GM19099 (cell line): ENCODE measurements around the gene HSPD1.

Experiments used
- POLR2A ChIP-seq: IDR thresholded peaks from 3 replicates; pipeline ENCODE4 v1.6.1; 2011; ENCODE audit warnings: low read depth; ENCODE audit not compliant: insufficient read length; ENCODE audit errors: extremely low read depth

Gene HSPD1

GRCh38 chr2:197460649-197461048, 39.0 kb downstream of the HSPD1 start:
- TF ChIP-seq POLR2A: no peak

- TF ChIP-seq POLR2A: no peak
These were observed 44.2 kb downstream of the HSPD1 start for GRCh38 chr2:197455428-197455827.

GRCh38 chr2:197454923-197455322, 44.7 kb downstream of the HSPD1 start:
- TF ChIP-seq POLR2A: no peak

GRCh38 chr2:197453914-197454398, 45.7 kb downstream of the HSPD1 start:
- TF ChIP-seq POLR2A: no peak

DNA sequence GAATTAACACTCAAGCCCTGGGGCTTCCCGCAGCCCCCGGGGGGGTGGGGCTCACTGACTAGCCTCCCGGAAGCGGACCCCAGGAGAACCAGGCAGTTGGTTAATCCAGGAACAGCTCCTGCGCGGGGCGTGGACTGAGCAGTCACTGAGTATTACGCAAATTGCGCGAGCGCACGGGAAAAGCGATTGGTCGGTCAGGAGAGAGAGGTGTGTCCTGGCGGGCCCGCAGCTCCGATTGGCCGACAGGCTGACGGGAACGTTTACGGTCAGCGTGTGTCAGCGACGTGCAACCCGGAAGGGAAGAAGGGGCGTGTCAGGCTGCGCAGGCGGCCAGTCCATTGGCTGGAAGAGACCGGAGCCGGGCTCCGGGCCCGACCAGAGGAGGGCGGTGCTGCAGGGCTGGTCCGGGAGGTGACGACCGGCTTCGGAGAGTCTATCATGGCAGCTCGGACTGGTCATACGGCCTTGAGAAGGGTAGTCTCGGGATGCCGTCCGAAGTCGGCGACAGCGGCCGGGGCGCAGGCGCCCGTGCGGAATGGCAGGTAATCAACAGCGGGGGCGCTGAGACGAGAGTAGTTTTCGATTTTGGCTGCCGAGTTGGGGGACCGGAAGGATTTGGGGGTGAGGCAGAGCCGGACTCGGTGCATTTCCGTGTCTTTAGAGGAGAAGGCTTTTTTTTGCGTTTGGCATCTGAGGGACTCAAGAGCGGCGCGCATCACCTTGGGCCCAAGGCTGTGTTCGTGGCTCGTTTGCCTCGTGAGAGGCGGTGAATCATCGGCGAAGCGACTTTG, 46.3 kb downstream of the HSPD1 start, which contains the start of gene COQ10B:
Gene COQ10B (plus strand): TSS at position 430 of the 791 bp plus-strand sequence. CDS start 9 bp downstream, at position 439.
- peak; percentile 79 for TF ChIP-seq POLR2A

GRCh38 chr2:197452754-197453122, 46.9 kb downstream of the HSPD1 start:
- no peak for TF ChIP-seq POLR2A

- no peak for TF ChIP-seq POLR2A
These were observed 49.2 kb downstream of the HSPD1 start for GRCh38 chr2:197450465-197450864.

DNA sequence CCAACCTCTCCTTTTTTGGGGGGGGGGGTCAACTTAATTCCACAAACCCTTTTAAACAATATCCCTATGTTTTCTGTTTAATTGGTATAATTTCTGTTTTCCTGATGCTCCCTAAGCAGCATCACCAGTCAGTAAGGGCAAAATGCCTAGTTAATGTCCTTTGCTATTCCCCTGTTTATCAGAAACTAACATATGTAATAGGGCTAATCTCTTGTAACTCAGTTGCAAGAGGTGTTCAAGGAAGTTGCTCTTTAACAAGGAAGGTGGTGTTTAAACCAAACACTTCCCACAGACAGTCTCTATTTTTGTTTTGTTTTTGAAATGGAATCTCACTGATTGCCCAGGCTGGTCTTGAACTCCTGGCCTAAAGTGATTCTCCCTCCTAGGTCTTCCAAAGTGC, 52.8 kb downstream of the HSPD1 start:
- no peak for TF ChIP-seq POLR2A

- TF ChIP-seq POLR2A: no peak
These were observed 53.9 kb downstream of the HSPD1 start for GRCh38 chr2:197445746-197446145.

GRCh38 chr2:197442857-197443256, 56.8 kb downstream of the HSPD1 start:
- TF ChIP-seq POLR2A: no peak

DNA sequence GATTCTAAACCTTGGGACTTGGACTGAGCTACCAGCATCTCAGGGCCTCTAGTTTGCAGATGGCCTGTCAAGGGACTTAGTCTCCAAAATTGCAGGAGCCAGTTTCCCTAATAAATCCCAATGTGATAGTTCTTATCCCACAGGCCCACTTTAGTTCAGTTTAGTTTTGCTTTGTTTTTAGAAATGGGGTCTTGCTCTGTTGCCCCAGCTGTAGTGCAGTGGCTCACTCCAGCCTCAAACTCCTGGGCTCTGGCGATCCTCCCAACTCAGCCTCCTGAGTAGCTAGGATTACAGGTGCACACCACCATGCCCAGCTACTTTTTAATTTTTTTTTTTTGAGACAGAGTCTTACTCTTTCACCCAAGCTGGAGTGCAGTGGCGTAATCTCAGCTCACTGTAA, 62.3 kb downstream of the HSPD1 start:
- no peak for TF ChIP-seq POLR2A
